GM12878 (cell line): ENCODE measurements around the gene ZDHHC1. TPM values are rescaled to one million over a fixed set of nuclear protein-coding genes. Genes with fewer than 3 reads are reported as not detected.
A peak's percentile ranks its signal among the peaks of the same experiment; 100 is the strongest.

Experiments
- ATAC-seq: fragments of 200-7000 bp; cut with Tn5 transposase; 3 replicates; pipeline ENCODE4 v1.9.1; 2020; ENCODE audit warnings: mild to moderate bottlenecking, moderate library complexity
- BruUV-seq: library from RNA; stranded (reverse); fragments of 400-500 nt; replicated peaks from 2 replicates; lab custom pipeline; 2021; lab: Mats Ljungman, UMichigan
- CTCF ChIA-PET: fragments of 300-600 bp; sonication (Branson Sonifier 250); formaldehyde crosslinking; extraction: SDS; loops from one replicate; lab custom pipeline; 2021; ENCODE audit warnings: inconsistent platforms; lab: Yijun Ruan, JAX
- POLR2A ChIA-PET: fragments of 350-600 bp; formaldehyde crosslinking; extraction: SDS; loops from one replicate; lab custom pipeline; 2021; ENCODE audit warnings: inconsistent platforms; lab: Charles Lee
- RAD21 ChIA-PET: fragments of 300-600 bp; sonication (Branson Sonifier 250); formaldehyde crosslinking; loops from one replicate; lab custom pipeline; 2023; ENCODE audit warnings: antibody characterized with exemption; ENCODE audit not compliant: unreplicated experiment; lab: Charles Lee
- SMC1A ChIA-PET: fragments of 300-600 bp; sonication (Branson Sonifier 250); formaldehyde crosslinking; loops from one replicate; lab custom pipeline; 2023; ENCODE audit not compliant: unreplicated experiment, uncharacterized antibody; lab: Charles Lee
- DNase-seq: peaks from one replicate; pipeline ENCODE4 v3.0.0-alpha.2; 2011; ENCODE audit warnings: low read depth, low spot score
- FAIRE-seq: peaks from 3 replicates; lab custom pipeline; 2011; peaks lifted over from hg19 to GRCh38; lab: Jason Lieb, UNC
- H2AFZ ChIP-seq: 2 replicates; pipeline ENCODE4 v1.6.0; 2011; ENCODE audit warnings: low read depth, low read length, control low read depth; ENCODE audit not compliant: control insufficient read depth
- H3K27ac ChIP-seq: 2 replicates; pipeline ENCODE4 v1.5.1; 2011; ENCODE audit warnings: control low read depth; ENCODE audit not compliant: control insufficient read depth, insufficient read depth
- H3K27me3 ChIP-seq, 2 experiments: replicated peaks in 1 of 2; 2 replicates each; pipeline versions ENCODE4 v1.6.0 to v1.6.1; 2011; ENCODE audit warnings: low read length in 1 of 2; ENCODE audit not compliant: control insufficient read depth in 2 of 2, insufficient read depth in 2 of 2
- H3K36me3 ChIP-seq, 2 experiments: 2 replicates each; pipeline ENCODE4 v1.5.1; 2011; ENCODE audit warnings: low read length in 1 of 2; ENCODE audit not compliant: control insufficient read depth in 2 of 2, insufficient read depth in 2 of 2
- H3K4me1 ChIP-seq: 2 replicates; pipeline ENCODE4 v1.6.1; 2011; ENCODE audit warnings: mild to moderate bottlenecking, low read length, moderate library complexity, mixed read lengths; ENCODE audit not compliant: control insufficient read depth, insufficient read depth
- H3K4me2 ChIP-seq: 2 replicates; pipeline ENCODE4 v1.6.0; 2011; ENCODE audit warnings: control low read depth; ENCODE audit not compliant: control insufficient read depth, insufficient read depth
- H3K4me3 ChIP-seq: fragments of 200-600 bp; sonication (generic); 2 replicates; pipeline ENCODE4 v1.5.1; 2016
- H3K79me2 ChIP-seq: 2 replicates; pipeline ENCODE4 v1.6.0; 2011; ENCODE audit warnings: low read length; ENCODE audit not compliant: control insufficient read depth, insufficient read depth
- H3K9ac ChIP-seq: 2 replicates; pipeline ENCODE4 v1.8.0; 2011; ENCODE audit warnings: low read length, control low read depth, mixed read lengths; ENCODE audit not compliant: control insufficient read depth, insufficient read depth
- H3K9me3 ChIP-seq: replicated peaks from 3 replicates; pipeline ENCODE4 v1.5.1; 2011; ENCODE audit warnings: mild to moderate bottlenecking, low read length; ENCODE audit not compliant: control insufficient read depth, insufficient read depth
- H4K20me1 ChIP-seq: 2 replicates; pipeline ENCODE4 v1.6.0; 2011; ENCODE audit not compliant: control insufficient read depth, insufficient read depth
- HDAC6 ChIP-seq: fragments of 200-600 bp; sonication (generic); IDR thresholded peaks from one replicate; pipeline ENCODE4 v1.8.0; 2017; ENCODE audit warnings: antibody characterized with exemption; ENCODE audit not compliant: unreplicated experiment
- KAT2A ChIP-seq: conservative IDR thresholded peaks from 2 replicates; pipeline ENCODE4 v1.6.1; 2011; ENCODE audit warnings: low read depth, low read length; ENCODE audit not compliant: control insufficient read depth
- NR2F1 ChIP-seq: fragments of 450-650 bp; conservative IDR thresholded peaks from 2 replicates; pipeline ENCODE4 v1.6.1; 2017; ENCODE audit warnings: mild to moderate bottlenecking
- TCF12 ChIP-seq: IDR thresholded peaks from 2 replicates; pipeline ENCODE4 v1.6.1; 2011; ENCODE audit warnings: low read depth, mild to moderate bottlenecking, low read length
- WGBS: methylation state at CpG from one replicate; pipeline ENCODE4 v1.1.6; 2016; ENCODE audit warnings: low lambda C conversion rate; ENCODE audit not compliant: insufficient replicate concordance, insufficient coverage; ENCODE audit errors: missing lambda C conversion rate; 5-methylcytosine and 5-hydroxymethylcytosine counted together
- in situ Hi-C: fragments of 300-500 bp; cut with MboI; formaldehyde crosslinking; loops from 9 replicates; pipeline ENCODE4 v1.14.3; 2018; ENCODE audit warnings: mixed read lengths
- intact Hi-C: fragments of 100-400 bp; cut with micrococcal nuclease; formaldehyde crosslinking; loops from one replicate; pipeline ENCODE4 v1.14.2; 2022; ENCODE audit not compliant: unreplicated experiment
- polyA plus RNA-seq, 11 experiments: library from polyadenylated mRNA; depleted of rRNA in 4 of 11; unstranded in 6 of 11; stranded (reverse) in 5 of 11; fragments of >200 nt; fragmentation: Nextera tagmentation in 4 of 11; fragmentation: Illumina TruSeq in 1 of 11; extraction: Ambion mirVana in 4 of 11; extraction: Trizol in 1 of 11; gene quantifications; 1 replicate in 1 of 11; 2 replicates in 10 of 11; pipeline versions ENCODE4 v1.2.1 to v1.2.3, GENCODE V29; 2011 to 2016; ENCODE audit warnings: inconsistent platforms in 2 of 11, missing spikeins in 2 of 11, low read depth in 1 of 11
- total RNA-seq, 4 experiments: library from RNA; depleted of rRNA in 3 of 4; stranded (reverse); fragments of >200 nt in 3 of 4; fragmentation: Illumina TruSeq in 1 of 4; extraction: Trizol in 1 of 4; gene quantifications; 2 replicates each; pipeline versions ENCODE4 v1.2.1 to v1.2.3, GENCODE V29; 2013 to 2021
- TF ChIP-seq, protein P1 (sequence below): IDR thresholded peaks from 2 replicates; pipeline ENCODE4 v1.6.1; 2012; ENCODE audit warnings: mild to moderate bottlenecking, low read depth, low read length

The ZDHHC1 gene
- total and polyA plus RNA-seq, 10 of the 15 experiments (the other 5 are each of a cell fraction or from before 2014, with no cell fraction given), result 0.07 to 1.2 (median 0.66) TPM; not detected in 2

DNA sequence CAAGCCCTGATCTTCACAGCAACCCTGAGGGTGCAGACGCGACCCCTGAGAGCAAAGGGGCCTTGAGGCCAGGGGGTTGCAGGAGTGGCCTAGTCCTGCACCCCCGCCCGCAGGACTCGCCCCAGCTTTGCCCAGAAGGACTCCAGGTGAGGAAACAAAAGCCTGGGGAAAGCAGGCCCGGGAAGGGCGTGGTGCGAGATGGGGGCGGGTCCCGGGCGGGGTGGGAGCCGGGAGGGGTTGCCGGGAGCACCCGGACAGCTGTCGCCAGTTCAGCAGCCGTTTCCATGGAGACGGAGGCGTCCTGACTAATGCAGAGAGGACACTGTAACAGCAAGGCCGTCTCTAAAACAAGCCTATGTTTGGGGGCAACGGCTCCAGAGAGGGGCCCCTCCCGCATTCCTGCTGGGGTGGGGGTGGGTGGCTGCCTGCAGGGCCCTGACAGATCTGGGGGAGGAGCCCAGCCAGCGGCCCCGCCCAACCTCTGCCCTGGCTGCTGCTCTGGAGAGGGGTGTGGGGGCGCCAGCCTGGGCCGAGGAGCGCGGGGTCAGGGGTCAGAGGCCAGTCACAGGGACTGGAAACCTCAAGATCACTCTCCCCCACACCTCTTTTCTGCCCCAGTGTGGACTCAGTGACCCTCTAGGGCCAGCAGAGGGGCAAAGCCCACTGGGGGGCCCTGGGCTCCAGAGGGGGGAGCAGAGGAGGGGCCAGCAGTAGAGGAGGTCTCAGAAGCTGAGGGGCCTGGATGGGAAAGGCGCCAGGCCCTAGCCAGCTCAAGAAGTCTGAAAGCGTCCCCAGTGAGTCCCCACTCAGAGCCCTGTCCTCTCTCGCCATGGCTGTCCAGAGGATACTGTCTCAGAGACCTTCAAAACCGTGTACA, 19.9 kb downstream of the ZDHHC1 start:
- H3K9me3 ChIP-seq, result no peaks in the 10 kb centered on the region
- WGBS, result 52% methylated on average over 23 of the region's 31 CpGs
- no peaks in the 10 kb centered on the region for H3K4me1 ChIP-seq
- ChIA-PET POLR2A (no interaction called here), SMC1A (no interaction called here), CTCF (no interaction called here), RAD21 (interaction anchor here (1.2 kb wide), 1 partner anchor 136 kb away, joined by 4 read pairs; no protein-coding TSS in a partner anchor)
- H3K79me2 ChIP-seq, result no peaks in the 10 kb centered on the region
- H3K9ac ChIP-seq, result no peak overlapping the region
- BruUV-seq, result no TSS peak
- H4K20me1 ChIP-seq, result no peaks in the 10 kb centered on the region
- no peak for DNase-seq
- intact Hi-C loops (loop anchor here (5.0 kb wide), 1 partner anchor 119 kb away; the partner anchor contains the start of gene PLEKHG4), in situ Hi-C loops (no loop called here)
- no peak overlapping the region for H2AFZ ChIP-seq
- no peak for ATAC-seq
- H3K27me3 ChIP-seq, result peaks cover 6 to 17% of the 10 kb centered on the region in 2 experiments
- no peaks in the 10 kb centered on the region for H3K36me3 ChIP-seq
- H3K4me2 ChIP-seq, result no peak overlapping the region
- no peak overlapping the region for H3K27ac ChIP-seq
- TF ChIP-seq HDAC6 (no peak), KAT2A (no peak), NR2F1 (0 out of 2 replicates have a peak, but pooled peaks have one; percentile 14), TCF12 (no peak)
- TF ChIP-seq, protein P1, sequence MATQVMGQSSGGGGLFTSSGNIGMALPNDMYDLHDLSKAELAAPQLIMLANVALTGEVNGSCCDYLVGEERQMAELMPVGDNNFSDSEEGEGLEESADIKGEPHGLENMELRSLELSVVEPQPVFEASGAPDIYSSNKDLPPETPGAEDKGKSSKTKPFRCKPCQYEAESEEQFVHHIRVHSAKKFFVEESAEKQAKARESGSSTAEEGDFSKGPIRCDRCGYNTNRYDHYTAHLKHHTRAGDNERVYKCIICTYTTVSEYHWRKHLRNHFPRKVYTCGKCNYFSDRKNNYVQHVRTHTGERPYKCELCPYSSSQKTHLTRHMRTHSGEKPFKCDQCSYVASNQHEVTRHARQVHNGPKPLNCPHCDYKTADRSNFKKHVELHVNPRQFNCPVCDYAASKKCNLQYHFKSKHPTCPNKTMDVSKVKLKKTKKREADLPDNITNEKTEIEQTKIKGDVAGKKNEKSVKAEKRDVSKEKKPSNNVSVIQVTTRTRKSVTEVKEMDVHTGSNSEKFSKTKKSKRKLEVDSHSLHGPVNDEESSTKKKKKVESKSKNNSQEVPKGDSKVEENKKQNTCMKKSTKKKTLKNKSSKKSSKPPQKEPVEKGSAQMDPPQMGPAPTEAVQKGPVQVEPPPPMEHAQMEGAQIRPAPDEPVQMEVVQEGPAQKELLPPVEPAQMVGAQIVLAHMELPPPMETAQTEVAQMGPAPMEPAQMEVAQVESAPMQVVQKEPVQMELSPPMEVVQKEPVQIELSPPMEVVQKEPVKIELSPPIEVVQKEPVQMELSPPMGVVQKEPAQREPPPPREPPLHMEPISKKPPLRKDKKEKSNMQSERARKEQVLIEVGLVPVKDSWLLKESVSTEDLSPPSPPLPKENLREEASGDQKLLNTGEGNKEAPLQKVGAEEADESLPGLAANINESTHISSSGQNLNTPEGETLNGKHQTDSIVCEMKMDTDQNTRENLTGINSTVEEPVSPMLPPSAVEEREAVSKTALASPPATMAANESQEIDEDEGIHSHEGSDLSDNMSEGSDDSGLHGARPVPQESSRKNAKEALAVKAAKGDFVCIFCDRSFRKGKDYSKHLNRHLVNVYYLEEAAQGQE, result no peak
- no peak for FAIRE-seq
- no peak overlapping the region for H3K4me3 ChIP-seq
